Measurements from ENCODE around the gene SERPINI1. TPM values are rescaled to one million over a fixed set of nuclear protein-coding genes. Genes with fewer than 3 reads are reported as not detected.

Gene SERPINI1
- total RNA-seq, 2 experiments from 2014 or later: 2.6 to 3.0 TPM

- CTCF ChIA-PET: no interaction called here
- H3K4me3 Mint-ChIP-seq: no peak overlapping the region
- no peaks in the 10 kb centered on the region for H3K27me3 Mint-ChIP-seq
- no peaks in the 10 kb centered on the region for H3K36me3 Mint-ChIP-seq
- no peaks in the 10 kb centered on the region for H3K9me3 Mint-ChIP-seq (ENCODE audit: low read depth)
- no peak overlapping the region for H3K27ac Mint-ChIP-seq
- DNase-seq (no peak), ATAC-seq (no peak)
- no peaks in the 10 kb centered on the region for H3K4me1 Mint-ChIP-seq
Measured at GRCh38 chr3:167780214-167780883, 44.8 kb downstream of the SERPINI1 start.

GRCh38 chr3:167783781-167784180 is 48.3 kb downstream of the SERPINI1 start:
- no peaks in the 10 kb centered on the region for H3K4me1 Mint-ChIP-seq
- no peak overlapping the region for H3K27ac Mint-ChIP-seq
- no peak overlapping the region for H3K4me3 Mint-ChIP-seq
- H3K36me3 Mint-ChIP-seq: no peaks in the 10 kb centered on the region
- H3K27me3 Mint-ChIP-seq: no peaks in the 10 kb centered on the region
- CTCF ChIA-PET: no interaction called here
- DNase-seq (no peak), ATAC-seq (no peak)
- no peaks in the 10 kb centered on the region for H3K9me3 Mint-ChIP-seq (ENCODE audit: low read depth)

GRCh38 chr3:167785790-167786189 is 50.3 kb downstream of the SERPINI1 start:
- no peaks in the 10 kb centered on the region for H3K27me3 Mint-ChIP-seq
- no peak for ATAC-seq
- no peak for DNase-seq
- CTCF ChIA-PET: no interaction called here
- H3K36me3 Mint-ChIP-seq: no peaks in the 10 kb centered on the region
- H3K4me1 Mint-ChIP-seq: no peaks in the 10 kb centered on the region
- H3K27ac Mint-ChIP-seq: no peak overlapping the region
- H3K9me3 Mint-ChIP-seq (ENCODE audit: low read depth): no peaks in the 10 kb centered on the region
- no peak overlapping the region for H3K4me3 Mint-ChIP-seq

- H3K4me3 Mint-ChIP-seq: no peak overlapping the region
- no peaks in the 10 kb centered on the region for H3K9me3 Mint-ChIP-seq (ENCODE audit: low read depth)
- no peaks in the 10 kb centered on the region for H3K4me1 Mint-ChIP-seq
- CTCF ChIA-PET: no interaction called here
- ATAC-seq (no peak), DNase-seq (no peak)
- H3K27ac Mint-ChIP-seq: no peak overlapping the region
- no peaks in the 10 kb centered on the region for H3K27me3 Mint-ChIP-seq
- H3K36me3 Mint-ChIP-seq: no peaks in the 10 kb centered on the region
Measured at GRCh38 chr3:167787440-167787839, 51.9 kb downstream of the SERPINI1 start.

GRCh38 chr3:167798443-167798842 is 62.9 kb downstream of the SERPINI1 start:
- H3K36me3 Mint-ChIP-seq: no peaks in the 10 kb centered on the region
- no peak for DNase-seq
- H3K9me3 Mint-ChIP-seq (ENCODE audit: low read depth): no peaks in the 10 kb centered on the region
- H3K4me1 Mint-ChIP-seq: no peaks in the 10 kb centered on the region
- H3K27ac Mint-ChIP-seq: no peak overlapping the region
- CTCF ChIA-PET: no interaction called here
- H3K4me3 Mint-ChIP-seq: no peak overlapping the region
- H3K27me3 Mint-ChIP-seq: no peaks in the 10 kb centered on the region
- no peak for ATAC-seq

GRCh38 chr3:167808910-167809309 is 73.4 kb downstream of the SERPINI1 start:
- Mint-ChIP-seq H3K27me3 (no peaks in the 10 kb centered on the region), H3K4me1 (no peaks in the 10 kb centered on the region), H3K36me3 (no peaks in the 10 kb centered on the region), H3K27ac (no peak overlapping the region), H3K4me3 (no peak overlapping the region), H3K9me3 (ENCODE audit: low read depth) (no peaks in the 10 kb centered on the region)
- ATAC-seq (no peak), DNase-seq (no peak)
- CTCF ChIA-PET: no interaction called here

GRCh38 chr3:167810236-167810635 is 74.7 kb downstream of the SERPINI1 start:
- no peaks in the 10 kb centered on the region for H3K9me3 Mint-ChIP-seq (ENCODE audit: low read depth)
- DNase-seq: no peak
- CTCF ChIA-PET: no interaction called here

DNA sequence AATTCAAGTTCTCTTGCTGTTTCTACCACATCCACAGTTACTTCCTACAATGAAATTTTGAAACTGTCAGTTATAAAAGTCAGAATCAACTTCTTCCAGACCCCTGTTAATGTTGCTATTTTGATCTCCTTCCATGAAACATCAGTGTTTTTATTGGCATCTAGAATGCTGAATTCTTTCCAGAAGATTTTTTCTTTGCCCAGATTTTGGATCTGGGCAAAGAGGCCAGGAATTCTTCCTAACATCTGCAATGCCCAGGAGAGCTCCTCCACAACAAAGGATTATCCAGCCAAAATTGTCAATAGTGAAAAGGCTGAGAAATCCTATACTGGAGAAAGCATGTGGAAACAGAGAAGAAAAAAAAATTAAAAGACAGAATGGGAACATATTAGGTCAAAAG is 75.5 kb downstream of the SERPINI1 start:
- no peaks in the 10 kb centered on the region for H3K36me3 Mint-ChIP-seq
- no peaks in the 10 kb centered on the region for H3K4me1 Mint-ChIP-seq
- CTCF ChIA-PET: no interaction called here
- H3K4me3 Mint-ChIP-seq: no peak overlapping the region
- DNase-seq: no peak
- H3K9me3 Mint-ChIP-seq (ENCODE audit: low read depth): no peaks in the 10 kb centered on the region
- H3K27me3 Mint-ChIP-seq: no peaks in the 10 kb centered on the region
- ATAC-seq: no peak
- no peak overlapping the region for H3K27ac Mint-ChIP-seq

More at GRCh38 chr3:167810236-167810635, 74.7 kb downstream of the SERPINI1 start:
- Mint-ChIP-seq H3K4me1 (no peaks in the 10 kb centered on the region), H3K27ac (no peak overlapping the region), H3K27me3 (no peaks in the 10 kb centered on the region), H3K4me3 (no peak overlapping the region), H3K36me3 (no peaks in the 10 kb centered on the region)
- no peak for ATAC-seq

GRCh38 chr3:167813169-167814123 is 77.9 kb downstream of the SERPINI1 start:
- CTCF ChIA-PET: interaction anchor here (1.4 kb wide), 1 partner anchor 72 kb away, joined by 3 read pairs; no protein-coding TSS in a partner anchor
- Mint-ChIP-seq H3K36me3 (no peaks in the 10 kb centered on the region), H3K4me1 (no peaks in the 10 kb centered on the region)

DNA sequence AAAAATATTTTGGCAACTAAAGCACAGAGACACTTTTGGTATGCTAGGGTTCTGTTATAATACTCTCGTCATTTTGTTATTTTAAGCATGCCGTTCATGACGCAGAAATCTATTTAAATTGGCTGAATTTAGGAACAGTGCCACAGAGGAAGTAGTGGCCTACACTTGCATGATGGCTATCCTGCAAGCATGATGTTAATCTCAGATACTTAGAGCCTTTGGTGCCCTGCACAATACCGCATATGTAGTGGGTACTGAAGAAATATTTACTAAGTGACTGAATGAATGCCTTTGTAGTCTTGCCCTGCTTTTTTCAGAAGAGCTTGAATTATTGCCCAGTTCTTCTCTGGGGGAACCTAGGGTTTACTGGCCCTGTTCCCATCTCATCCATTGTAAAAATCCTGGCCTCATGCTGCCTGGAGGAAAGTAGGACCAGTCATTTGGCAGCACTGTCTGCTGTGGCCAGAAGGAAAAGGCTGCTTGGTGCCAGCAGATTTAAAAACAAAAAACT is 79.0 kb downstream of the SERPINI1 start:
- H3K27ac Mint-ChIP-seq: no peak overlapping the region
- no peak overlapping the region for H3K4me3 Mint-ChIP-seq
- H3K9me3 Mint-ChIP-seq (ENCODE audit: low read depth): no peaks in the 10 kb centered on the region
- H3K27me3 Mint-ChIP-seq: no peaks in the 10 kb centered on the region
- no peak for ATAC-seq
- H3K4me1 Mint-ChIP-seq: no peaks in the 10 kb centered on the region
- no peaks in the 10 kb centered on the region for H3K36me3 Mint-ChIP-seq
- DNase-seq: no peak
- CTCF ChIA-PET: no interaction called here

More at GRCh38 chr3:167813169-167814123, 77.9 kb downstream of the SERPINI1 start:
- Mint-ChIP-seq H3K27ac (no peak overlapping the region), H3K9me3 (ENCODE audit: low read depth) (no peaks in the 10 kb centered on the region), H3K4me3 (no peak overlapping the region), H3K27me3 (no peaks in the 10 kb centered on the region)
- no peak for DNase-seq
- ATAC-seq: no peak

DNA sequence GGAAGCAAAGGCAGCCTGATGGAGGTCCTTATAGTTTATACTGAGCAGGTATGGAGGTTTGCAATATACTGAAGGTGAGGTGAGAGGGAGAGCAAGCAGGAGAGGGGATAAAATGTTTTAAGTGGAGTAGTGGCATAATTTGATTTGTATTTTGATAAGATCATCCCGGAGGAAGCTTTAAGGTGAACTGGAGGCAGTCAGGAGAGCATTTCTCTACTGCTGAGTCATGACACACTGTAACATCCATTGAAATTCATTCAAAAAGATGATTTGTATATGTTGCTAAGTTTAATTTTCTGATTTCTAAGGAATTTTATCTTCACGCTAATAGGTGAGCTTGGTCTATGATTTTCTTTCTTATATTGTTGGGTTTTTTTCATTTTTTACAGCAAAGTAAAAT is 81.4 kb downstream of the SERPINI1 start:
- no peak overlapping the region for H3K4me3 Mint-ChIP-seq
- no peaks in the 10 kb centered on the region for H3K27me3 Mint-ChIP-seq
- no peak for DNase-seq
- H3K27ac Mint-ChIP-seq: no peak overlapping the region
- H3K9me3 Mint-ChIP-seq (ENCODE audit: low read depth): no peaks in the 10 kb centered on the region
- H3K4me1 Mint-ChIP-seq: no peaks in the 10 kb centered on the region
- ATAC-seq: no peak
- no peaks in the 10 kb centered on the region for H3K36me3 Mint-ChIP-seq
- CTCF ChIA-PET: no interaction called here

DNA sequence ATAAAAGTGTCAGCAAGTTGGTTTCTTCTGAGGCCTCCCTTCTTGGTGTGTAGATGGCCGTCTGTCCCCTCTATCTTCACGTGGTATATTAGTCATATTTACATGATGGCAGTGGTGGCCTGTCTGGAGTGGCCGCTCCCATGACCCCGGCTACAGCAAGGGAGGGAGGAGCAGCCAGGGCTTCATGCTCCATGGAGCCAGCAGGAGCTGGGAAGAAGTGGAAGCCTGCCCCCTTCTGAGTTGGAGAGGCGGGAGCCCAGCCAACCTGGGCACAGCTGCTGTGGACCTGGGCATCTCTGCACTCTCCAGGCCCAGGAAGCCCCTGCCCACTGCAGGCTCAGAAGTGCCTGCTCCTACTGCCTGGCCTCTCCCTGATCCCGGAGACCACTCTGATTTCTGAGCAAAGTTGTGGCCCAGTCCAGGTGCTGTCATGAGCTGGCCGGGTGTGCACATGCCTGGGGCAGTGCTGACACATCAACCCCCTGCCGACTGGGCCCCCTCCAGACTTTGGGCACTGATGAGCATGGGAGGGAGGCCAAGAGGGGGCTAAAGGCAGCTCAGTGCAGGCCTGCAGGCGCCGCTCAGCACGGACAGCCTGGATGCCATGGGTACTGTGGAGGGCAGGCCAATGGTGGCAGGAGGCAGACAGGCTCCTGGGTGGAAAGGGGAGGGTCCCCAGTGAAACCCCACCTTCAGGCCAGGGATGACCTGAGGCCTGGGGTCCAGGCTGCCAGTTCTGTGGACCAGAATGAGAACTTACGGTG is 84.8 kb downstream of the SERPINI1 start:
- Mint-ChIP-seq H3K27ac (no peak overlapping the region), H3K9me3 (ENCODE audit: low read depth) (no peaks in the 10 kb centered on the region), H3K27me3 (no peaks in the 10 kb centered on the region), H3K4me1 (no peaks in the 10 kb centered on the region), H3K4me3 (no peak overlapping the region), H3K36me3 (no peaks in the 10 kb centered on the region)
- no peak for DNase-seq
- ATAC-seq: no peak
- CTCF ChIA-PET: no interaction called here

DNA sequence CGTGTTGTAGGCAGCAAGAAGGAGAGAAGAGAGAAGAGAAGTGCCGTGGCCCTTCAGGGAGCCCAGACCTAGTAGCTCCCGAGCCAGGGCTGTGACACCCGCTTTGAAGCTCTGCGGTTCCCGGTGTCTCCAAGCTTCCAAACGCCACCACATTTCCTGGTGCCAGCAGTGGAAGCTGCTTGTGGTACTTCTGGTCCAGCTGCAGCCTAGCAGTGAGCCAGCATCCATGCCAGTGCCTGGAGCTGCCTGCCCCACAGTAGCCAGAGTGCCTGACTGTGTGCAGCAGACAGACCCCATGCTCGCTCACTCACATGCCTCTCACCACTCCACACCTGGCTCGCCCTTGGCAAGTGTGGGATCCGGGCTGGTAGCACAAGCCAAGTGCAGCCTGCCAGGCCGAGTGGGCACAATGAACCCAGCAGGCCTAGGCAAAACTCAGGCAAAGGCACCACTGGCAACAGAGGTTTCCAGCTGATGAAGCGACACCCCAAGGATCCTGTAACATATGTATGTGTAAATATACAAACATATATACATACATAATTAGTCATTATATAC is 85.8 kb downstream of the SERPINI1 start:
- no peaks in the 10 kb centered on the region for H3K27me3 Mint-ChIP-seq
- no peak overlapping the region for H3K27ac Mint-ChIP-seq
- no peak overlapping the region for H3K4me3 Mint-ChIP-seq
- DNase-seq (no peak), ATAC-seq (no peak)
- H3K4me1 Mint-ChIP-seq: no peaks in the 10 kb centered on the region
- no peaks in the 10 kb centered on the region for H3K9me3 Mint-ChIP-seq (ENCODE audit: low read depth)
- no peaks in the 10 kb centered on the region for H3K36me3 Mint-ChIP-seq
- CTCF ChIA-PET: no interaction called here
